WTC11 (cell line): ENCODE results near the gene NDUFAF7. TPM values are rescaled to one million over a fixed set of nuclear protein-coding genes. Genes with fewer than 3 reads are reported as not detected.

Source experiments
- AFF4 ChIP-seq: sonication (generic); formaldehyde crosslinking; IDR thresholded peaks from 2 replicates; pipeline ENCODE4 v1.8.1; 2023; ENCODE audit warnings: mild to moderate bottlenecking, missing genetic modification reagents, borderline replicate concordance
- ARID4B ChIP-seq: sonication (generic); formaldehyde crosslinking; IDR thresholded peaks from 2 replicates; pipeline ENCODE4 v1.8.0; 2023; ENCODE audit warnings: missing genetic modification reagents, mild to moderate bottlenecking, borderline replicate concordance
- ESRRA ChIP-seq: sonication (generic); formaldehyde crosslinking; IDR thresholded peaks from 2 replicates; pipeline ENCODE4 v1.8.1; 2022; ENCODE audit warnings: mild to moderate bottlenecking, missing genetic modification reagents, borderline replicate concordance
- ETV6 ChIP-seq: sonication (generic); formaldehyde crosslinking; IDR thresholded peaks from 2 replicates; pipeline ENCODE4 v1.8.1; 2022; ENCODE audit warnings: mild to moderate bottlenecking, missing genetic modification reagents
- FOXK1 ChIP-seq: sonication (generic); formaldehyde crosslinking; IDR thresholded peaks from 2 replicates; pipeline ENCODE4 v1.8.0; 2022; ENCODE audit warnings: mild to moderate bottlenecking, moderate library complexity, missing genetic modification reagents
- FOXP4 ChIP-seq: sonication (generic); formaldehyde crosslinking; IDR thresholded peaks from 2 replicates; pipeline ENCODE4 v1.8.0; 2022; ENCODE audit warnings: mild to moderate bottlenecking, missing genetic modification reagents
- JUN ChIP-seq: sonication (generic); formaldehyde crosslinking; IDR thresholded peaks from 2 replicates; pipeline ENCODE4 v1.8.0; 2023; ENCODE audit warnings: mild to moderate bottlenecking, missing genetic modification reagents
- MXD4 ChIP-seq: fragments of 250-450 bp; sonication (Bioruptor Pico); IDR thresholded peaks from 2 replicates; pipeline ENCODE4 v1.8.0; 2021; ENCODE audit warnings: mild to moderate bottlenecking, moderate library complexity, borderline replicate concordance
- PRRX2 ChIP-seq: fragments of 250-450 bp; sonication (Bioruptor Pico); IDR thresholded peaks from 2 replicates; pipeline ENCODE4 v1.8.0; 2021; ENCODE audit warnings: mild to moderate bottlenecking
- SOX15 ChIP-seq: fragments of 250-450 bp; sonication (Bioruptor Pico); IDR thresholded peaks from 2 replicates; pipeline ENCODE4 v1.9.0; 2021; ENCODE audit warnings: mild to moderate bottlenecking
- SP1 ChIP-seq: sonication (generic); formaldehyde crosslinking; conservative IDR thresholded peaks from 2 replicates; pipeline ENCODE4 v1.8.1; 2022; ENCODE audit warnings: missing genetic modification reagents
- STAT6 ChIP-seq: sonication (generic); formaldehyde crosslinking; conservative IDR thresholded peaks from 2 replicates; pipeline ENCODE4 v1.8.1; 2023; ENCODE audit warnings: mild to moderate bottlenecking, low read depth, missing genetic modification reagents, moderate library complexity
- ZNF138 ChIP-seq: sonication (generic); formaldehyde crosslinking; conservative IDR thresholded peaks from 2 replicates; pipeline ENCODE4 v1.8.1; 2022; ENCODE audit warnings: mild to moderate bottlenecking, moderate library complexity, missing genetic modification reagents
- ZNF425 ChIP-seq: fragments of 250-450 bp; sonication (Bioruptor Pico); conservative IDR thresholded peaks from 2 replicates; pipeline ENCODE4 v1.9.0; 2021; ENCODE audit warnings: mild to moderate bottlenecking
- total RNA-seq: library from RNA; stranded (reverse); gene quantifications from 3 replicates; pipeline ENCODE4 v1.2.3, GENCODE V29; 2021
- TF ChIP-seq, protein P1 (sequence below): sonication (generic); formaldehyde crosslinking; IDR thresholded peaks from 2 replicates; pipeline ENCODE4 v1.8.1; 2023; ENCODE audit warnings: mild to moderate bottlenecking, missing genetic modification reagents, moderate library complexity
- TF ChIP-seq, protein P2 (sequence below): sonication (generic); formaldehyde crosslinking; IDR thresholded peaks from 2 replicates; pipeline ENCODE4 v1.8.1; 2023; ENCODE audit warnings: mild to moderate bottlenecking, missing genetic modification reagents
- TF ChIP-seq, protein P3 (sequence below): sonication (generic); formaldehyde crosslinking; IDR thresholded peaks from 2 replicates; pipeline ENCODE4 v1.8.1; 2022; ENCODE audit warnings: mild to moderate bottlenecking, missing genetic modification reagents, moderate library complexity, borderline replicate concordance

The NDUFAF7 gene
- total RNA-seq, 1 experiment from 2014 or later: 57.8 TPM

DNA sequence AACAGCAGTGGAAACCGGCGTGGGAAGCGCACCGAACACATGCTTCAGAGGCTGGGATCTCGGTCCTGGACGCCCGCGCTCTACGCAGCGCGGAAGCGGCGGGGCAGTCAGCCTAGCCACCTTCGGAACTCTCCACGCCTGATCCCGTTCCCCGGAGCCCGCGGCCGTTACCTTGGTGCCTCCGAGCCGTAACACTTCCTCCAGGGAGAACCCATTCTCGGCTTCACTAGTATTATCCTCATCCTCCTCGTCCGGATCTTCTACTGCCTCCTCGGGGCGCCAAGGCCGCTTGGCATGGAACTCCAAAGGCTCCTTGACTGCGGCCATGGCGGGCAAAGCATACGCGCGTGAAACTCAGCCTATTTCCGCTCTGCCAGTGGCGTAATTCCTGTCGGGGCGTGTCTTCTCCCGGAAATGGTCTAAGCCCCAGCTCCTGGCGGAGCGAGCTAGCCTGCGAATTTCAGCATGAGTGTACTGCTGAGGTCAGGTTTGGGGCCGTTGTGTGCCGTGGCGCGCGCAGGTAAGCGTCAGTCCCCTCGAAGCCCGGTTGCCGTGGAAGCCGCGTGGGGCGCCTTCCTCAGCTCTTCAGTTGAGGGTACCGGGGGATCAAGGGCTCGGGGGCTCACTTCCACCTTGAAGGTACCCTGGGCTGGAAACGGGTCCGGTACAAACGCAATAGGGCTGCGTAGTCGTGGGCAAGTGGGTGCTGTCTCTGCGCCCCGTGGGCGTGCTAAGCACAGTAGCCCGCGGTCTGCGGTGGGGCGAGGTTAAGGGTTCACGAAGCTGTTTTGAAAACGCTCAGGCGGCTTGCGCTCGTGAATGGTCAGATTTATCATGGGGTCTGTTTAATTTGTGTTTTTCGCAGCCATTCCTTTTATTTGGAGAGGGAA lies at the start of gene NDUFAF7, which contains the start of gene CEBPZ (continued):
- TF ChIP-seq ZNF425 (CRISPR knock-in tag) (no peak), FOXP4 (0 out of 2 replicates have a peak, but pooled peaks have one; percentile 18), AFF4 (CRISPR knock-in tag) (no peak), ESRRA (CRISPR knock-in tag) (peak; percentile 68; the same call in 1 of the 2 replicates), FOXK1 (CRISPR knock-in tag) (peak; percentile 70; the same call in 1 of the 2 replicates), ZNF138 (CRISPR knock-in tag) (no peak), JUN (CRISPR knock-in tag) (peak; percentile 86; the same call in 1 of the 2 replicates), ETV6 (CRISPR knock-in tag) (peak; percentile 68), MXD4 (CRISPR knock-in tag) (no peak), STAT6 (CRISPR knock-in tag) (no peak), PRRX2 (CRISPR knock-in tag) (no peak), SOX15 (CRISPR knock-in tag) (no peak), SP1 (CRISPR knock-in tag) (peak; percentile 91), ARID4B (CRISPR knock-in tag) (peak; percentile 89)
- TF ChIP-seq, protein P1, sequence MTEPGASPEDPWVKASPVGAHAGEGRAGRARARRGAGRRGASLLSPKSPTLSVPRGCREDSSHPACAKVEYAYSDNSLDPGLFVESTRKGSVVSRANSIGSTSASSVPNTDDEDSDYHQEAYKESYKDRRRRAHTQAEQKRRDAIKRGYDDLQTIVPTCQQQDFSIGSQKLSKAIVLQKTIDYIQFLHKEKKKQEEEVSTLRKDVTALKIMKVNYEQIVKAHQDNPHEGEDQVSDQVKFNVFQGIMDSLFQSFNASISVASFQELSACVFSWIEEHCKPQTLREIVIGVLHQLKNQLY: no peak
- TF ChIP-seq, protein P2, sequence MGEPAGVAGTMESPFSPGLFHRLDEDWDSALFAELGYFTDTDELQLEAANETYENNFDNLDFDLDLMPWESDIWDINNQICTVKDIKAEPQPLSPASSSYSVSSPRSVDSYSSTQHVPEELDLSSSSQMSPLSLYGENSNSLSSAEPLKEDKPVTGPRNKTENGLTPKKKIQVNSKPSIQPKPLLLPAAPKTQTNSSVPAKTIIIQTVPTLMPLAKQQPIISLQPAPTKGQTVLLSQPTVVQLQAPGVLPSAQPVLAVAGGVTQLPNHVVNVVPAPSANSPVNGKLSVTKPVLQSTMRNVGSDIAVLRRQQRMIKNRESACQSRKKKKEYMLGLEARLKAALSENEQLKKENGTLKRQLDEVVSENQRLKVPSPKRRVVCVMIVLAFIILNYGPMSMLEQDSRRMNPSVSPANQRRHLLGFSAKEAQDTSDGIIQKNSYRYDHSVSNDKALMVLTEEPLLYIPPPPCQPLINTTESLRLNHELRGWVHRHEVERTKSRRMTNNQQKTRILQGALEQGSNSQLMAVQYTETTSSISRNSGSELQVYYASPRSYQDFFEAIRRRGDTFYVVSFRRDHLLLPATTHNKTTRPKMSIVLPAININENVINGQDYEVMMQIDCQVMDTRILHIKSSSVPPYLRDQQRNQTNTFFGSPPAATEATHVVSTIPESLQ (CRISPR knock-in tag): no peak
- TF ChIP-seq, protein P3, sequence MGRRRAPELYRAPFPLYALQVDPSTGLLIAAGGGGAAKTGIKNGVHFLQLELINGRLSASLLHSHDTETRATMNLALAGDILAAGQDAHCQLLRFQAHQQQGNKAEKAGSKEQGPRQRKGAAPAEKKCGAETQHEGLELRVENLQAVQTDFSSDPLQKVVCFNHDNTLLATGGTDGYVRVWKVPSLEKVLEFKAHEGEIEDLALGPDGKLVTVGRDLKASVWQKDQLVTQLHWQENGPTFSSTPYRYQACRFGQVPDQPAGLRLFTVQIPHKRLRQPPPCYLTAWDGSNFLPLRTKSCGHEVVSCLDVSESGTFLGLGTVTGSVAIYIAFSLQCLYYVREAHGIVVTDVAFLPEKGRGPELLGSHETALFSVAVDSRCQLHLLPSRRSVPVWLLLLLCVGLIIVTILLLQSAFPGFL (CRISPR knock-in tag): no peak; the same call in 1 of the 2 replicates
